A172 (cell line): ENCODE data around the gene RPS6KC1. TPM values are rescaled to one million over a fixed set of nuclear protein-coding genes. Genes with fewer than 3 reads are reported as not detected.
"Not testable (repeated sequence)": the region's sequence is repeated elsewhere in the genome, so short reads cannot be mapped to it uniquely, and the experiment has no call there.

Experiments used
- DNase-seq: peaks from one replicate; pipeline ENCODE4 v3.0.0-alpha.2; 2015; ENCODE audit warnings: low spot score
- total RNA-seq: library from RNA; depleted of rRNA; stranded (reverse); fragments of >200 nt; shearing (Covaris generic); gene quantifications from 2 replicates; pipeline ENCODE4 v1.2.3, GENCODE V29; 2014; rRNA removed

RPS6KC1 gene, protein sequence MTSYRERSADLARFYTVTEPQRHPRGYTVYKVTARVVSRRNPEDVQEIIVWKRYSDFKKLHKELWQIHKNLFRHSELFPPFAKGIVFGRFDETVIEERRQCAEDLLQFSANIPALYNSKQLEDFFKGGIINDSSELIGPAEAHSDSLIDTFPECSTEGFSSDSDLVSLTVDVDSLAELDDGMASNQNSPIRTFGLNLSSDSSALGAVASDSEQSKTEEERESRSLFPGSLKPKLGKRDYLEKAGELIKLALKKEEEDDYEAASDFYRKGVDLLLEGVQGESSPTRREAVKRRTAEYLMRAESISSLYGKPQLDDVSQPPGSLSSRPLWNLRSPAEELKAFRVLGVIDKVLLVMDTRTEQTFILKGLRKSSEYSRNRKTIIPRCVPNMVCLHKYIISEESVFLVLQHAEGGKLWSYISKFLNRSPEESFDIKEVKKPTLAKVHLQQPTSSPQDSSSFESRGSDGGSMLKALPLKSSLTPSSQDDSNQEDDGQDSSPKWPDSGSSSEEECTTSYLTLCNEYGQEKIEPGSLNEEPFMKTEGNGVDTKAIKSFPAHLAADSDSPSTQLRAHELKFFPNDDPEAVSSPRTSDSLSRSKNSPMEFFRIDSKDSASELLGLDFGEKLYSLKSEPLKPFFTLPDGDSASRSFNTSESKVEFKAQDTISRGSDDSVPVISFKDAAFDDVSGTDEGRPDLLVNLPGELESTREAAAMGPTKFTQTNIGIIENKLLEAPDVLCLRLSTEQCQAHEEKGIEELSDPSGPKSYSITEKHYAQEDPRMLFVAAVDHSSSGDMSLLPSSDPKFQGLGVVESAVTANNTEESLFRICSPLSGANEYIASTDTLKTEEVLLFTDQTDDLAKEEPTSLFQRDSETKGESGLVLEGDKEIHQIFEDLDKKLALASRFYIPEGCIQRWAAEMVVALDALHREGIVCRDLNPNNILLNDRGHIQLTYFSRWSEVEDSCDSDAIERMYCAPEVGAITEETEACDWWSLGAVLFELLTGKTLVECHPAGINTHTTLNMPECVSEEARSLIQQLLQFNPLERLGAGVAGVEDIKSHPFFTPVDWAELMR
- total RNA-seq: 31.3 and 32.7 TPM in 2 replicates

DNA sequence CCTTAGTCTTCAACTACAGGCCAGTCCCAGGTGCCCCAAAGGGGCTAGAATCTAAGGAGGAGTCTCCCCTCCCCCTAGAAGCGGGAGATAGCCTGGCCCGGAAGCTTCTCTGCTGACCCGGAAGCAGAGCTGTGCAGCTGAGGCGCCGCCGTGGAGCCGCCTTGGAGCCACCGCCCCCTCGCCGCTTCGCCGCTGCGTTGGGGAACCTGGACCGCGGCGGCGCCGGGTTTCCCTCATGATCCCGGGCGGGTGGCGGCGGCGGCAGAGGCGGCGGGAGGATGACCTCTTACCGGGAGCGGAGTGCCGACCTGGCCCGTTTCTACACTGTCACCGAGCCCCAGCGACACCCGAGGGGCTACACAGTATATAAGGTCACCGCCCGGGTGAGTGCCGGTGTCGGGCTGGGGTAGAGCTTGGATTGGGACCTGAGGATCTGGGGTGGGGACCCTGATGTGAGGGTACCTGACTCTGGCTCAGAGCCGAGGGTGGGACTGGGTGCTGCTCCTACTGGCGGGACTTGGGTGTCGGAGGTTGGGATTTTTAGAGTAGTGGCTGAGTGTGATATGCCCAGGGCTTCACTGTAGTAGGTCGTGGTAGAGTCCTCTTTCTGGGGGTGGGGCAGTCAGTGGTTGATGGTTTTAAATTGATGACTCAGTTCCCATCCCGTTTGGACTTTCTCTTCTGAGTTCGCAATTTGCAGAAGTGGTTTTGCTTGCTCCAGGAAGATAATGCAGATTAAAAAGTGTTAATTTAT is at the start of gene RPS6KC1:
Gene RPS6KC1 (plus strand): TSS at position 115 of the 754 bp plus-strand sequence. CDS start 164 bp downstream, at position 279.
- DNase-seq: peak; percentile 87

DNA sequence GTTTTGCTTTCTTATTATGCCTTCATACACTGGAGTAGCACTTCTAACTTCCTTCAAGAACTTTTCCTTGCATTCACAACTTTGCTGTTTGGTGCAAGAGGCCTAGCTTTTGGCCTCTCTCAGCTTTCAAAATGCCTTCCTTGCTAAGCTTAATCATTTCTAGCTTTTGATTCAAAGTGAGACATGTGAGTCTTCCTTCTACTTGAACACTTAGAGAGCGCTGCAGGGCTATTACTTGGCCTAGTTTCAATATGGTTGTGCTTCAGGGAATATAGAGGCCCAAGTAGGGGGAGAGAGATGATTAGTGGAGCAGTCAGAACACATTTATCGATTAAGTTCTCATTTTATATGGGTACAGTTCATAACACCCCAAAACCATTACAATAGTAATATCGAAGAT is 47.8 kb upstream of the RPS6KC1 start:
- no peak for DNase-seq

DNA sequence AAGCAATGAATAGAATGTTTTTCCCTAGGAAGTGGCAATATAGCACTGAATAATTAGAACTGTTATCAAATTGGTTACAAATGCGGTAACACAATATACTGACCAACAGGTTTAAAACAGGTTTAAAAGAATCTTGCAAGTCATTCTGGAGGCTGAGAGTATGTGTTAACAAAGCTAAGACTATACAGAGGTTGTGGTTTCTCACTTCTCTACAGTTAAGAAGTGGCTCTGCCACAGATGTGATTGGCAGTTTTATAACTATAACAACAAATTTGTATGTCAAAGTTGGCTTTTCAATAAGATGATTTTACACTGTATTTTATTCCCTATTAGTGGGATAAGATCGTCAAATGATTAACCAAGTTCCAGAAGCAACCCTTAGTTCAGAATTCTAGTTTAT is 42.5 kb upstream of the RPS6KC1 start:
- no peak for DNase-seq

DNA sequence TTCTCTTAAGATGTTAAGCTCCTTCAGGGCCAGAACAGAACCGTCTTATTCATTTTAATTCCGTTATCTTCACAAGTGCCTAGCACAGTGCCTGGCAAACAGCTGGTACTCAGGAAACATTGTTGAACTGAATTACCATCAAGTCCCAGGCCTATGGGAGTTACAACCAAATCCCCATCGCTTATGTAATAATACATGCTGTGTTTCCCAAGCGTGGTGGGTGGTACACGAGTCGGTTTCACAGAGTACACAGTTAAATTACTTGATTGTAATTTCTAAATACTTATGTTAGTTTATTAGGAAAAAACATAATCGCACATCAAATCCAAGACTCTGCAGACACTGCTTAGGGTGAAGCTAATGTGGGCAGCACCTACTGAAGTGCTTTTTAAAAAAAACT is 36.4 kb upstream of the RPS6KC1 start:
- peak; percentile 28 for DNase-seq

DNA sequence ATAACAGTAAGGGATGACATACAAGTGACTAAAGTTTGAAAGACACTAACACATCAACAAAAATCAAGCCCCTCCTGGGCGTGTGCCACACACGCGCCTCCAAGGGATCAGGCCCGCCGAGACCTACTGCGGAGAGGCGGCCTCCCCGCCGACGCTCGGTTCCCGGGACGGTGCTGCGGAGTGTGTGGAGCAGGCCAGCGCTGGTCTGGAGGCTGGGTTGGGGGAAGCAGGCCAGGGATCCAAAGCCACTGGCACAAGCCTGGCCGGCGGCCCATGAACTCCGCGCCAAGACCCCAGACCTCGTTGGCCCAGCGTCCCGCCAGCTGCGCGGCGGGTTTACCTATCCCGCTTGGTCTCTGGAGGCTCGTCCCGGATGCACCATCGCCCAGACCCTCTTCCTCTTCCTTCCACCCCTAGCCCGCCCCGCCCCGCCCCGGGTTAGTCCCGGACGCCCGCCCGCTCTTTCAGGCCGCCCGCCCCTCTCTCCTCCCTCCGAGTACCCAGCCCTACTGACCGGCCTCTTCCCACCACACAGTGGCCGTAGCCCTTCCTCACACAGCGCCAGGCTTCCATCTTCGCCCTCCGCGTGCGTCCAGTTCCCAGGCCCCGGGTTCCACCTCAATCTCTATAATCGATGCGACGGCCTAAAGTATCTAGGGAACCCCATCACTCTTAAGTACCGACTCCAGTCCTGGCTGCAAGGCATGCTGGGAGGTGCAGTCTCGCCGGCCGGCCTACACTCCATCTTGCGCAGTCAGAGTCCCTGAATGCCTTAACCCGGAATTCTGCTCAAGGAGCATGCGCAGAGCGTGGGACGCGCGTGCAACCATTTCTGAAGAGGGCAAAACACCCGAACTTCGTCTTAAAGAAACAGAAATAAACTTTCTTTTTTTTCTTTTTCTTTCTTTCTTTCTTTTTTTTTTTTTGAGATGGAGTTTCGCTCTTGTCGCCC is 35.7 kb upstream of the RPS6KC1 start, which contains the start of gene ANGEL2:
Gene ANGEL2 (minus strand): TSS at position 769 of the 952 bp plus-strand sequence. CDS start 196 bp downstream, at position 573.
- DNase-seq: peak; percentile 97

DNA sequence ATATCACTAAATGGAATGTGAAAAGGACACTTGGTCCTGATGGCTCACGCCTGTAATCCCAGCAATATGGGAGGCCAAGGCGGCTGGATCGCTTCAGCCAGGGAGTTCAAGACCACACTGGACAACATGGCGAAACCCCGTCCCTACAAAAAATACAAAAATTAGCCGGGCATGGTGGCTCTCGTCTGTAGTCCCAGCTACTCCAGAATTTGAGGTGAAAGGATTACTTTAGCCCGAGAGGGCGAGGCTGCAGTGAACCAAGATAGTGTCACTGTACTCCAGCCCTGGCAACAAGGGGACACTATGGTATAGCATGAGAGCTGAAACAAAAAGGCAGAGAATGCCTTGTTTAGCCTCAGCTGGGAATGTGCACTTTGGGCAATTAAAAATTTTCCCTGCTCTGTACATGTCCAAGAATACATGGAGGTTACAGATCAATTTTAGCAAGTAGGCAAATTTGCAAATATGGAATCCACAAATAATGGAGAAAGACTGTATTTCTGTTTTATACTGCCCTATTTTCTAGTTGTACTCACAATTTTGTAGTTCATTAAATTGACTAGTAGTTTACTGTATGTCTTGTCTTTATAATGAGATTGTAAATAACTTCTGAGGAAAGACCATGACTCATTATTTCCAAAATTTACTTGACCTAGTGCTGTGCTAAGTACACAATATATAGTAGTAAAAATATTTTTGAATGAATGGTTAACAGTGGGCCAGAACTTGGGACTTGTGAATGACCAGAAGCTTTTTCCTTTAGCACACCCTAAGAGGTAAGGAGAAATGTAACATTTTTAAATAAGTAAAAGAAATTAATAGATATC is 33.4 kb upstream of the RPS6KC1 start:
- DNase-seq: no peak

DNA sequence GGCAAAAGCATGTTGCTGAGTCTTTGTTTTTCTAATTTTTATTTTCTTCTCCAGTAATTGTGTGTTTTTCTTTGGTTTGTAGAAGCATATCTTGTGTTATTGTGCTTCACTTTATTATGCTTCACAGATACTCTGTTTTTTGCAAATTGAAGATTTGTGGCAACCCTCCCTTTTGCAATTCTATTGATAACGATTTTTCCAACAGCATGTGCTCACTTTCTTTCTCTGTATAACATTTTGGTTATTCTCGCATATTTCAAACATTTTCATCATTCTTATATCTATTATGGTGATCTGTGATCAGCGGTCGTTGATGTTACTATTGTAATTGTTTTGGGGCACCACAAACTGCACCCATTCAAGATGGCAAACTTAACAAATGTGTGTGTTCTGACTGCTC is 31.6 kb upstream of the RPS6KC1 start:
- DNase-seq: no peak

DNA sequence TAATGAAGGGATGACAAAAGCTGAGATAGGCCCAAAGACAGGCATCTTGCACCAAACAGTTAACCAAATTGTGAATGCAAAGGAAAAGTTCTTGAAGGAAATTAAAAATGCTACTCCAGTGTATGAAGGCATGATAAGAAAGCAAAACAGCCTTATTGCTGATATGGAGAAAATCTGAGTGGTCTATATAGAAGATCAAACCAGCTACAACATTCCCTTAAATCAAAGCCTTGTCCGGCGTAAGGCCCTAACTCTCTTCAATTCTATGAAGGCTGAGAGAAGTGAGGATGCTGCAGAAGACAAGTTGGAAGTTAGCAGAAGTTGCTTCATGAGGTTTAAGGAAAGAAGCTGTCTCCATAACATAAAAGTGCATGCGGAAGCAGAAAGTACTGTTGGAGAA is 31.0 kb upstream of the RPS6KC1 start:
- DNase-seq: no peak

DNA sequence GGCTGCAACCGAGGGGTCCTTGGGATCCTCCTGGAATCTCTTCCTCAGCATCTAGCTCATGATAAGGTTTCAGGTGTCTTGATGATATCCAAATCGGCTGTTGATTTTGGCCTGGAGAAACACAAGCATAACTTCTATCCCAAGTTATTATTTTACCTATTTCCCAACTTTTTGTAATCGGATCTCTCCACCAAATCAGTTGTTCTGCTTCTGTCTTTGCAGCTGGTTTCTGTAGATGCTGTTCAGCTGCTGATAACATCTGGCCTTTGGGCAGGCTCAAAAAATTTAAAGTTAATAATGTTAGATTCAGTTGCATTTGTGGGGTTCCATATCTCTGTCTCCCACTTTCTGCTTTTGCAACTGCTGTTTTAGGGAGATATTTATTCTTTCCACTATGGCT is 24.0 kb upstream of the RPS6KC1 start:
- not testable (repeated sequence) for DNase-seq

DNA sequence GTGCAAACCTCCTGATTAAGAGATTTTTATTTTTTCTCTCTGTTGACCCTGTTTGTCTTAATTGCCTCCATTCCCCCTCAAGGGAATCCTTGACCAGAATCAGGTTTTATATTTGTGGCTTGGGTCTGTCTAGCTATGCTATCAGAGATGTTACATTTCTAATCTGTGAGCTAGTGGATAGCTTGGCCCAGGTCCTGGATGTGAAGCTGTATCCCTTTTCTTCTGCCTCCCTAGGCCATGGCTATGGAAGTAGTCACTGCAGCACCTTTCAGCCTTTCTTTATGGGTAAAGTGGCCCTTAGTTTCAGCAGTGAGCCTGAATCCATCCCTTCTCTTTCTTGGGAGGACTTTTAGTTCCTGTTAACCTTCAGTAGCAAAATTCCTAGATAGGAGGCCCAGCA is 18.4 kb upstream of the RPS6KC1 start:
- no peak for DNase-seq

DNA sequence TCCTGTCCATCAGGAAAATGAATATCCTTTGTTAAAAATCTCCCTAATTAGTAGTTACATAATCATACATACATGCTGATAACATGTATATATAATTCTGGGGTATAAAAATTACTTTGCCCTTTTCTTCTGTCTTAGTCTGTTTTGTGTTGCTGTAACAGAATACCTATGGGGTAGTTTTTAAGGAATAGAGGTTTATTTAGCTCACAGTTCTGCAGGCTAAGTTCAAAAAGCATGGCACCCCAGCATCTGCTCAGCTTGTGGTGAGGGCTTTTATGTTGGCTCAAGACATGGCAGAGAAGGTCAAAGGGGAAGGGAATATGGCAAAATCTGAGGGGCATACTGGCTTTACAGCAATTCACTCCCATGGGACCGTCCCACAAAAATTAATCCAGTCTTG is 16.3 kb upstream of the RPS6KC1 start:
- DNase-seq: no peak

DNA sequence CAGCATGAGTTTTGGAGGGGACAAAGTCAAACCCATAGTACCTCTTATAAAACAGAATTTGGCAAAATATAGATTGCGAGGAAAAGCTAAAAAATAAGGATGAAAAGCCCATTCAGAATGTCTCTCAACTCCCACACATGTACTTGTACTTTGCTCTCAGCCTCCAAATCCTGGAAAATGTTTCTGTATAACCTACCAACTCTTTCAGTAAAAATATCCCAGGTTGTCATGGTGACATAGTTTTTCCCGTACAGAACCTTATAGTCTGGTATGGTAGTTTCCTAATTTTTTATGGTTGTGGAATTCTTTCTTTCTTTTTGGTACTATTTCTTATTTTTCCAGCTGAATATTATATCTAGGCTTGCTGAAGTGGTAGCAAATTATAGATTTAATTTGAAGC is 15.5 kb upstream of the RPS6KC1 start:
- no peak for DNase-seq

DNA sequence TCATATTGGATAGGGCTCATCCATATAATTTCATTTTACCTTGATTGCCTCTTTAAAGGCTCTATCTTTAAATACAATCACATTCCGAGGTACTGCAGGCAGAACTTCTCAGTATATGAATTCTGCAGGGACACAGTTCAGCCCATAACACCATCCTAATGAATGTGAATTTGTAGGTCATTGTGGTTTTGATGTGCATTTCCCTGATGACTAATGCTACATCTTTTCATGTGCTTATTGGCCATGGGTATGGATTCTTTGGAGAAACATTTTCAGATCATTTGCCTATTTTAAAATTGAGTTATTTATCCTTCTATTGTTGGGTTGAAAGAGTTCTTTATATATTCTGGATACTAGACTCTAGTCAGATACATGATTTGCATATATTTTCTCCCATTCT is 9.6 kb upstream of the RPS6KC1 start:
- DNase-seq: peak; percentile 67

DNA sequence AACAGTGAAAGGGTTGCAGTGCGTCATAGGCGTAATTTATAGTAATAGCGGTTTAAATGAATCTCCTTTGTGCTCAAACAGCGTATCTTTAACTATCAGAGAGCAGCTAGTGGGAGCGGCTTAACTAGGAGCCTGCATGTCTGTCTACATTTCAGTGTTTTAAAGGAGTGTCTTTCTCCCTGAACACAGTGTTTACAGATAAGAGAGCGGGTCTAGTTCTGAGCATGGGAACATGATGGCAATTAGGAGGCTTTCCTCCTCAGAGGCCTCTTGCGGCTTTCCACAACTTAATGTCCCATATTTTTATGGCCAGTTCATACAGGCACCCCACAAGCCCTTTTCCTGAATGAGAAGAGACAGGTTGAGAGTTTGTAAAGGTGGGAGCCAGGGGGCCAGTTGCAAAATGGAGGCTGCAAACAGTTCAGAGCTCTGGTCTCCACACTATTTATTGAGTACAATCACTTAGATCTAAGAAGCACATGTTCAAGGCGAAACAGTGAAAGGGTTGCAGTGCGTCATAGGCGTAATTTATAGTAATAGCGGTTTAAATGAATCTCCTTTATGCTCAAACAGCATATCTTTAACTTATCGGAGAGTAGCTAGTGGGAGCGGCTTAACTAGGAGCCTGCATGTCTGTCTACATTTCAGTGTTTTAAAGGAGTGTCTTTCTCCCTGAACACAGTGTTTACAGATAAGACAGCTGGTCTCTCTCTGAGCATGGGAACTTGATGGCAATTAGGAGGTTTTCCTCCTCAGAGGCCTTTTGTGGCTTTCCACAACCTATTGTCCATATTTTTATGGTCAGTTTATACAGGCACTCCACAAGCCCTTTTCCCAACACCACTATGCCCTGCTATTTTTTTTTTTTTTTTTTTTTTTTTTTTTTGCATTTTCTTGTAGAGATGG is 5.5 kb upstream of the RPS6KC1 start:
- DNase-seq: not testable (repeated sequence)

DNA sequence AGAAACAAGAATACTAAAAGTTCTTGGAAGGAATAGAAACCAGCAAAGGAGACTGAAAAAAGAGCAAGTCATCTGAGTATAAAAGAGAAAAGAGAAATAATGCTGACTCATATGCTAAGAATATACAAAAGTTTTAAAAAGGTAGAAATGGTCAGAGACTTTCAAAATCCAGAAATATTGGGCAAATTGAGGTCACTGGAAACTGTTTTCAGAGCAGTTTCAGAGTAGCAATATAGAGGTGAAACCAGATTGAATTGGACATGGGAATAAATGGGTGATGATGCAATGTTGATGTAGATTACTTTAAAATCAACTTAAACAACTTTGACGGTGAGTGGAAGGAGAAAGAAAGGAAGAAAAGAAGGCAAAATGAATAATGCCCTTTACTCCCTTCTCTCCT is 1.8 kb upstream of the RPS6KC1 start:
- DNase-seq: no peak

DNA sequence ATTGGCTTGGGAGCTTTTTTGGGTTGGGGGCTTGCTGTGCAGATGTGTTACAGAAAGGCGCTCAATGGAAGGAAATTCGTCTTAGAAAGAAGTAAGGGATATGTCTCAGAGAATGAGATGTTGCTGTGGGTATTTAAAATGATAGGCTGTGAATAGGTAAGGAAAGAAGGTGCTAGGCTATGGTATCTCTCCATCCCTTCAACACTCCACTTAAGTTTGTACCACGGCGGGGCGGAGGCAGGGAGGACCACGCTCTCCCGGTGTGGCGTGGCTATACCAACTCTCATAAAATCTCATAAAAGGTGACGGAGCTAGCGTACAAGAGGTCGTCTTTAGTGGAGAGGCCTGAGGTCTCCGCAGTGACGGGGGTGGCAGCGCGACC is 305 bp upstream of the RPS6KC1 start:
- no peak for DNase-seq

DNA sequence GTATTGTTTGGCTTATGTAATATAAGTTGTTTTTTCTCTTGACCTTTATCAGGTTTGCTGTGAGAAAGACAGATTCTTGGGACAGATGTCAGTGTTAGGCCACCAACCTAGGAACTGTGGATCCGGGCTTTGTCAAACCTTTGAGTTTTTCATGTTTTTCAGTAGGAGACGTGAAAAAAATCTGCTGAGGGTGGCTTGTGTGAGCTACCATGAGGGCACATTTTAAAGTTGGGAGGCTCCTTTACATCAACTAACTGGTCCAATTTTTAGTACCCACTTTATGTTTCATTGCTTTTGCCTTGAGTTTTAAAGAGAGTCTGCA is 801 bp downstream of the RPS6KC1 start:
- no peak for DNase-seq

DNA sequence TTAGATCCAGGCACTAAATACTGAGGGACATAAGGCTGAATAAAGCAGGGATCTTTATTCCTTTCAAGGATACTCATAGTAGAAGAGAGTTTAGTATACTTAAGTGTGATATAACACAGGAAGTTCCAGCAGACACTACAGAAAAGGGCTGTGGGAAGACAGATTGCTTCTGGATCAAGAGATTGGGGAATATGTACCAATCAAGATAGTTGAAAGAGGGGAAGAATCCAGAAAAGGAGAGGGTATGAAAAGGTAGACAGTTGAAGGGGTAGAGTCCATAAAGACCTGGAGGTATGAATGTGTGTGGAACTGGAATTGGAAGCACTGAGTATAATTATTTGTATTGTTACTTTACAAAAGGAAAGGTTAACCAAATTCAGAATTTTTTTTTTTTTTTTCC is 2.4 kb downstream of the RPS6KC1 start:
- no peak for DNase-seq

DNA sequence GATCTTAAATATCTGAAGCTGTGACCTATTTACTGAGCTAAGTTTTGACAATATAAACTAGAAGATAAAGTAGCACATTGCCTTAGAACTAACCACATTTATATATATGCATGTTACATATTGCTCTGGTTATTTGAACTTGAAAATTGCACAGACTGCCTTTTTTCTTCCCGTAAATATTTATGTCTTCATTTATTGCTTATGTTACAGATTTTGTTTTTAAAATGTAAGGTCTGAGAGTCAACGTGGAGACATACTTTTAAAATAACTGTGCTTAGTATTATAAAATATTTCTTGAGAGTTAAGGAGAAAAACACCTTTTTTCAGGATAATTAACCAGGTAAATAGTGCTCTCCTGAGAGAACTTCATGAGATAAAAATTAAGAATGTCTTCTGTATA is 3.1 kb downstream of the RPS6KC1 start:
- no peak for DNase-seq
